ENCODE measurements around the gene CD180.

CD180 gene

GRCh38 chr5:67156976-67157583 is 39.5 kb downstream of the CD180 start:
- no peak overlapping the region for H3K4me3 ChIP-seq (replicated peaks in 1 of 2; ENCODE audit: low read depth in 2 of 2, low read length in 2 of 2)
- peak; percentile 77 for TF ChIP-seq CTCF (IDR thresholded peaks at IDR 0.05; ENCODE audit: low read depth, low read length)
- DNase-seq (ENCODE audit: low read depth in 2 of 2): peak; percentile 21 to 45

DNA sequence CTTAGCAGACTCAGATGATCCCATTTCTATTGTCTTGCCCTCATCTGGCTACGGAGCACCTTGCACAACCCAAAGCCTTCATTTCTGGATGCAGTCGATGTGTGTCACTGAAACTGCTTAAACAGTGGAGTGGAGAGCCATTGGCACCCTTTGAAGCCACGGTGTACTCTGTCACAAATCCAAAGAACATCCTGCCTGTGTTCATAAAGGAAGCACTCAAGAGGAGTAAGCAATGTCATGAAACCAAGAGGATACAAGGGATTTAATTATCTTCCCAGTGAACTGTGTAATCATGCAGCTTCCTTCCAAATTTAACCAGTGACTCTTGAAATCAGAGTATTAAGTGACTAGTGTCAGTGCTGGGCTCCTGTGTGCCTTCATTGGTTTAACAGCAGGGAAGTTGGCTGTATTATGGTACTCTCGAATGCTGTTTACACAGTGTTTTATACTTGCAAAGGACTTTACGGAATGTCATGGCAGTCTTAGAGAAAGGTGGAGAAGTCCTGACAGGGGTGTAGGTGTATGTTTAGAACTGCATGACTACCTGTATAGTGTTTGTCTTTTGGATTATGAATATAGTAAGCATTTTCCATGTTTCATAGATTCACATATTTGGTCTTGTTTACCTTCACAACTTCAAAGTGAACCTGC is 41.9 kb downstream of the CD180 start:
- H3K4me3 ChIP-seq (replicated peaks in 1 of 2; ENCODE audit: low read depth in 2 of 2, low read length in 2 of 2): no peak overlapping the region
- no peak for TF ChIP-seq CTCF (IDR thresholded peaks at IDR 0.05; ENCODE audit: low read depth, low read length)
- DNase-seq (ENCODE audit: low read depth in 2 of 2): no peak

DNA sequence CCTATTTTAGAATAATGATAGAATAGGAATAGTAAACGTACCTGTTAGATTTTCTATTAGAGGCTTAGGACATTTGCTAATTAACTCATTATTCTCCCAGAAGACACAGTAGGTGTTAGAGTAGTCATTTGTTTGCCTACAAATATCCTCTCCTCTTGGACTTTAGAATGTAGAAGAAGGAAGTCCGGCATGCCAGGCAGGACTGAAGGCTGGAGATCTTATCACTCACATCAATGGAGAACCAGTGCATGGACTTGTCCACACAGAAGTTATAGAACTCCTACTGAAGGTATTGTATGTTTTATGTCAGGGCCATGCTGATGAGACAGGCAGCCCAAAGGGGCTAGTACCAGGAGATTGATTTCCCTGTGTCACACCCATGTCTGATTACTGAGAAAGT is 43.3 kb downstream of the CD180 start:
- no peak for DNase-seq (ENCODE audit: low read depth in 2 of 2)
- no peak overlapping the region for H3K4me3 ChIP-seq (replicated peaks in 1 of 2; ENCODE audit: low read depth in 2 of 2, low read length in 2 of 2)
- no peak for TF ChIP-seq CTCF (IDR thresholded peaks at IDR 0.05; ENCODE audit: low read depth, low read length)

GRCh38 chr5:67152400-67152799 is 44.2 kb downstream of the CD180 start:
- no peak for DNase-seq (ENCODE audit: low read depth in 2 of 2)
- no peak overlapping the region for H3K4me3 ChIP-seq (replicated peaks in 1 of 2; ENCODE audit: low read depth in 2 of 2, low read length in 2 of 2)
- TF ChIP-seq CTCF (IDR thresholded peaks at IDR 0.05; ENCODE audit: low read depth, low read length): no peak

GRCh38 chr5:67149951-67150523 is 46.6 kb downstream of the CD180 start:
- peak; percentile 62 to 67 for DNase-seq (ENCODE audit: low read depth in 2 of 2)
- TF ChIP-seq CTCF (IDR thresholded peaks at IDR 0.05; ENCODE audit: low read depth, low read length): peak; percentile 61
- no peak overlapping the region for H3K4me3 ChIP-seq (replicated peaks in 1 of 2; ENCODE audit: low read depth in 2 of 2, low read length in 2 of 2)

- no peak for TF ChIP-seq CTCF (IDR thresholded peaks at IDR 0.05; ENCODE audit: low read depth, low read length)
- peak in 1 of 2 donors; percentile 28 for DNase-seq (ENCODE audit: low read depth in 2 of 2)
- peak overlapping the region in 1 of 2 donors; percentile 30 for H3K4me3 ChIP-seq (replicated peaks in 1 of 2; ENCODE audit: low read depth in 2 of 2, low read length in 2 of 2)
Measured at GRCh38 chr5:67149057-67149950, 47.3 kb downstream of the CD180 start.

All from cardiac fibroblast (primary cell).